ENCODE results near the gene OR6V1.

DNA sequence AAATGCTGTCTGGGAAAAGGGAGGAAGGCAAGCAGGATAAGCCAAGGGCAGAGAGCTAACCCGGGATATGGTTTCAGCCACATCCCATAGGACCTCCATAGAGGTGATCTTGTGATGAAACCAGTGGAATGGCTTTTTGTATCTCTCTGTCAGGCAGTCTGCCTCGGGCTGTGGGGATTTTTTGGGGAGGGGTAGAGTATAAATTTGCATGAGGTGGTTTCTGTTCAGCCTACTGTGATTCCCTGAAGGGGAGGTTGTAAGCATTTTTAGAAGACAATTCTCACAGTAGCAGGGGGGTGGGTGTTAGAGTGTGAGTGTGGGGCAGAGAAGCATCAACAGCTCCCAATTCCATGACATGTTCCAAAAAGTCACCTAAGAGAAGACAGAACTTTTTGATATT is 37.1 kb upstream of the OR6V1 start:
- no peak for TF ChIP-seq CTCF (IDR thresholded peaks at IDR 0.05)
- no peak for TF ChIP-seq POLR2A (IDR thresholded peaks at IDR 0.05)
